ENCODE results near the gene CDKN2AIPNL.
"Not testable (repeated sequence)": the region's sequence is repeated elsewhere in the genome, so short reads cannot be mapped to it uniquely, and the experiment has no call there.

Gene CDKN2AIPNL

DNA sequence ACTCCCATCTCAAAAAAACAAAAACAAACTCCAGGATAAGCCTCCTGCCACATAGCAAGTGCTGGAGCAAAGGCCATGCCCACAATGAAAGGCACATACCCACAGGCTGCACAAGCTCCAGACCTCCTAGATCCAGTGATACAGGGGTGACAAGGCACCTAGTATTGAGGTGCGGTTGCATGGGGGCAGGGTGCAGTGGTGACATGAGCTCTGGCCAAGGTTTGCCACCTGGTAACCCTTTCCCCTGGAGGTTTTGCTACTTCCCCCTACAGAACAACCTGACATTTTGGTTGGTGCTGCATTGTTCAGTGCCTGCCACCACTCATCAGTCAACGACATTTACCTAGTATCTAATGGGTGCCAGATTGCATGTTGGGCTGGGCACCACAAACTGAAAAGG is 14.5 kb downstream of the CDKN2AIPNL start:
- no peak for DNase-seq (ENCODE audit: low read depth)

DNA sequence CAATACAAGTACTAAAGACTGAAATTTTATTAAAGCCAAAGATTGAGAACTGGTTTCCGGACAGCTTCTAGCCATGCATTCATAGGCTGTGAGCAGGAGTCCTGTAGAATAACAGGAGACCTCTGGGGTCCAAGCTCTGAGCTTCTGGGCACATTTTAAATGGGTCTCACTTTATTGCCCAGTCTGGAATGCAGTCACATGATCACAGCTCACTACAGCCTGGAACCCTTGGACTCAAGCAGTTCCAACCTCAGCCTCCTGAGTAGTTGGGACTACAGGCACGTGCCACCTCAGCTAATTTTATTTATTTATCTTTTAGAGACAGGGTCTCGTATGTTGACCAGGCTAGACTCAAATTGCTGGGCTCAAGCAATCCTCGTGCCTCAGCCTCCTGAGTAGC is 15.4 kb downstream of the CDKN2AIPNL start:
- no peak for DNase-seq (ENCODE audit: low read depth)

DNA sequence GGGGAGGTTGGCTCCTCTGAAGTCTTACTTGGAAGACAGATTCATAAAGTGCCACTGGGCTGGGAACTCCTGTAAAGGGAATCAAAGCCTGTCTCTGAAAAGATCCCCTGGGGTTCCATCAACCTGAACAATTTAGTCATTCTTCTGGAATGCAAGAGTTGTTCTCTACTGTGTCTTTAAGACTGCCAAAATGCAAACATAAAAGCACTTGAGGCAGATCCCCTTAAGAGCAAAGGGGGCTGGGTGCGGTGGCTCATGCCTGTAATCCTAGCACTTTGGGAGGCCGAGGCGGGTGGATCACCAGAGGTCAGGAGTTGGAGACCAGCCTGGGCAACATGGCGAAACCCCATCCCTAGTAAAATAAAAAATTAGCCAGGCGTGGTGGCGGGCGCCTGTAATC is 16.7 kb downstream of the CDKN2AIPNL start:
- no peak for DNase-seq (ENCODE audit: low read depth)

DNA sequence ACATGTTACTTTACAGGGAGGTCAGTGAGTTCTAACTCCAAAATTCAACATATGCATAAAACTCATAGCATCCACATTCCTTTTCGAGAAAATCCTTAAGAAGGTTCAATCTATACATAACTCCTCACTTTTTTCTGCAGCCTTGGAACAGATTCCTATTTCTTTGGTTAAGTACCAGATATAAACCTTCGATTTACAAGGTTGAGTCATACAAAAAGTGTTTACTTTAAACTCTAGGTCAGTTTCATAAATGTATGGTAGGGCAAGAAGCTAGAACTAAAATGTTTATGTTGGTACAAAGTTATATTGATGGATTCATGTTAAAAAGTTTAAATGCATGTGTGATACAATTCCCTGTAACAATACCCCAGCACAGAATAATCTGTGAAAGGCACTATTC is 19.4 kb downstream of the CDKN2AIPNL start:
- no peak for DNase-seq (ENCODE audit: low read depth)

DNA sequence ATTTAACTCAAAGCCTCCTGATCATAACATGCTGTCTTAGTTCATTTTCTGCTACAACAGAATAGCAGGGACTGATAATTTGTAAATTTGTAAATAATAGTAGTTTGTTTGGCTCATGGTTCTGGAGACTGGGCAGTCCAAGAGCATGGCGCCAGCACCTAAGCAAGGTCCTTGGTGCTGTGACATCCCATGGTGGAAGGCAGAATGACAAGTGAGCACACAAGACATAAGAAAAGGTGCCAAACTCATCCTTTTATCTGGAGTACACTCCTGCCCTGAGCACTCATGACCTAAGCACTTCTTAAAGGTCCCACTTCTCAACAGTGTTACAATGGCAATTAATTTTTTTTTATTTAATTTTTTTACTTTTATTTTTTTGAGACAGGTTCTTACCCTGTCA is 24.2 kb downstream of the CDKN2AIPNL start:
- DNase-seq (ENCODE audit: low read depth) = no peak

DNA sequence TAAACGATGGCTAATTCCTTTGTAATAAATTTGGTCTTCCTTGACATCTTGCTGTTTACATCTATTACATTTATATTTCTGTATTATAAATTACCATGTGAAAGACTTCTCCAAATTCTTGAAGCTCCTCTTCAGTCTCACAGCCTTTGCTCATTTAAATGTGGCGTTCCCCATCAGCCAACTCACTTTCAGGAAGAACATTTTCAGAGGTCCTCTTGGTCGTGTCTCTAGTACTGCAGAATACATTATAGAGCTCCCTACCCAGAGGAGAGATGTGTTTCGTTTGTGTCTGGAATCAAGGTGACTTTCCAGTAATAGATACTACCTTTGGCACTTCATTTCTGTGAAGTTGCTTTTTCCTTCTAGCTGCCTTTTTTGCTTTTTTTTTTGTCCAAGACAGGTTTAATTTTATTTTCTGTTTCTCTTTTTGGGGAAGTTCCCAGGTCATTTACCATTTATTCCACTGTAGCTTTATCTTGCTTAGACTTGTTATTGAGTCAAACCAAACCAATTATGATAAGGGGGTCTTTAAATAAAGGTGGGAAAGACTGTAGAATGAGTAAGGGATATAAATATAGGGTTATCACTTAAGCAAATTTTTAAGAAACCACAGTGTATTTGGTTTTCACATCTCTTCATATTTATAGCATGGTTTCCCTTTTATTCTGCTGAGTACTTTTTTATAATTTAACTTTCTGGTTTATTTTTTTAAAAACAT is 27.5 kb downstream of the CDKN2AIPNL start:
- DNase-seq (ENCODE audit: low read depth) = no peak

DNA sequence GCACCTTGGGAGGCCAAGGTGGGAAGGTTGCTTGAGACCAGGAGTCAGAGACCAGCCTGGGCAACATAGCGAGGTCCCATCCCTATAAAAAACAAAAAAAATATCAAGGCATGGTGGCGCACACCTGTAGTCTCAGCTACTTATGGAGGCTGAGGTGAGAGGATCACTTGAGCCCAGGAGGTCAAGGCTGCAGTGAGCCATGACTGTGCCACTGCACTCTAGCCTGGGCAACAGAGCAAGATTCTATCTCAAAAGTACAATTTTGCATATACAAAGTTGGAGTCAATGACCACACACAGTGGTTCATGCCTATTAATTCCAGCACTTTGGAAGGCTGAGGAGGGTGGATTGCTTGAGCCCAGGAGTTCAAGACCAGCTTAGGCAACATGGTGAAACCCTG is 29.5 kb downstream of the CDKN2AIPNL start:
- DNase-seq (ENCODE audit: low read depth) = not testable (repeated sequence)

DNA sequence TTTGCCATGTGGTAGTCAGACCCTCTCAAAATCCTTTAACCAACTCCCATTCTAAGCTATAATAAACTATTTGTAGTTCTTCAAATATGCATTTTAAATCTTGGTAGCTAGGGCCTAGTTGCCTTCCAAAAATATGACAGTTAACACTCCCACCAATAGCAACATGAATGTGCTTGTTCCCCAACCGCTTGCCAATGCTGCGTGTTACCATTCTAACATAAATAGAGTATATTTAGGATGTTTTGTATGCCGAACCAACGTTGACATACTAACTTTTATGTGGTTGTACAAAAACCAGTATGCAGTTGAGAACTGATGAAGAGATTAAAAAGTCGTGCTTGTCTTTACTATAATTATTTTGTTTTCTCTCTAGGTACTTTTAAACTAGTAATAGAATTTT is 31.3 kb downstream of the CDKN2AIPNL start:
- DNase-seq (ENCODE audit: low read depth) = no peak

DNA sequence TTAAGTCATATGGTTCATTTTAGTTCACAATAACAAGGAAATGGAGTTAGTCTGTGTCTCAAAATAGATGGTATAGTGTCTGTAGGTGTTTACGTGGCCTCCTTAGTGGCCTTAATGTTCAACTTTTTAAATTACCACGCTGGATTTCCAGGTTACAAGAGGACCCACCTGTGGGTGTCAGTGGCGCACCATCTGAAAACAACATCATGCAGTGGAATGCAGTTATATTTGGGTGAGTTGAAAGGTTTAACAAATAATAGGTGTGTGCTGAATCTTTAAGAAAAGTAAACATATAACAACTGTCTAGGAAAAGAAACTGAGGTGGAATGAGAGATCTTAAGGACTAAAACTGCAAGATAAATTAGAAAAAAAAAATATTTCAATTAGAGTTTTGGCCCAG is 37.4 kb downstream of the CDKN2AIPNL start:
- DNase-seq (ENCODE audit: low read depth) = no peak

DNA sequence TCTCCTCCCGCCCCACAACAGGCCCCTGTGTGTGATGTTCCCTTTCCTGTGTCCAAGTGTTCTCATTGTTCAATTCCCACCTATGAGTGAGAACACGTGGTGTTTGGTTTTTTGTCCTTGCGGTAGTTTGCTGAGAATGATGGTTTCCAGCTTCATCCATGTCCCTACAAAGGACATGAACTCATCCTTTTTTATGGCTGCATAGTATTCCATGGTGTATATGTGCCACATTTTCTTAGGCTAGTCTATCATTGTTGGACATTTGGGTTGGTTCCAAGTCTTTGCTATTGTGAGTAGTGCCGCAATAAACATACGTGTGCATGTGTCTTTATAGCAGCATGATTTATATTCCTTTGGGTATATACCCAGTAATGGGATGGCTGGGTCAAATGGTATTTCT is 38.0 kb downstream of the CDKN2AIPNL start:
- DNase-seq (ENCODE audit: low read depth) = not testable (repeated sequence)

DNA sequence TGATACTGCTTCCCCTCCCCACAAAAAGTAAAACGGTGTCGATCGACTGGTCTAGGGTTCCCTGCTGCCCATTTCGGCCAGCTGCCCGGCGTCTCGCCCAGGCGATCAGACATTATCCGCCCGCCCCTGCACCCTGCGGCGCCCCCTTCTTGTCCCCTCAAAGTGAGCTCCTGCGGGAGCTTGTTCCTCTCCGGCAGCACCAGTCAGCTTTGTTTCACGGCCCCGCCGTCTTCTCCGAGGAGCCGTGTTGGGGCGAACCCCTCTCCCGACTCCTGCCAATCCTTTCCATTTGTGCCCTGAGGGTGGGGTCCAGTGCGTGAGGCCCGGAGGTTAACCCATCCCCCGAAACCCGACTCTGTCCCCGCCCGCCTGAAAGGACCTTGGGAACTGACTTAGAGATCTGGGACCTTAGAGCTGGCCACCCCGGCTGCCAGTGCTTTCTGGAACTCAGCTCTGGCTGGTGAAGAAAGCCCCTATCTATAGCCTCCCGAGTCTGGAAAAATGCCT is 39.8 kb downstream of the CDKN2AIPNL start:
- DNase-seq (ENCODE audit: low read depth) = no peak

DNA sequence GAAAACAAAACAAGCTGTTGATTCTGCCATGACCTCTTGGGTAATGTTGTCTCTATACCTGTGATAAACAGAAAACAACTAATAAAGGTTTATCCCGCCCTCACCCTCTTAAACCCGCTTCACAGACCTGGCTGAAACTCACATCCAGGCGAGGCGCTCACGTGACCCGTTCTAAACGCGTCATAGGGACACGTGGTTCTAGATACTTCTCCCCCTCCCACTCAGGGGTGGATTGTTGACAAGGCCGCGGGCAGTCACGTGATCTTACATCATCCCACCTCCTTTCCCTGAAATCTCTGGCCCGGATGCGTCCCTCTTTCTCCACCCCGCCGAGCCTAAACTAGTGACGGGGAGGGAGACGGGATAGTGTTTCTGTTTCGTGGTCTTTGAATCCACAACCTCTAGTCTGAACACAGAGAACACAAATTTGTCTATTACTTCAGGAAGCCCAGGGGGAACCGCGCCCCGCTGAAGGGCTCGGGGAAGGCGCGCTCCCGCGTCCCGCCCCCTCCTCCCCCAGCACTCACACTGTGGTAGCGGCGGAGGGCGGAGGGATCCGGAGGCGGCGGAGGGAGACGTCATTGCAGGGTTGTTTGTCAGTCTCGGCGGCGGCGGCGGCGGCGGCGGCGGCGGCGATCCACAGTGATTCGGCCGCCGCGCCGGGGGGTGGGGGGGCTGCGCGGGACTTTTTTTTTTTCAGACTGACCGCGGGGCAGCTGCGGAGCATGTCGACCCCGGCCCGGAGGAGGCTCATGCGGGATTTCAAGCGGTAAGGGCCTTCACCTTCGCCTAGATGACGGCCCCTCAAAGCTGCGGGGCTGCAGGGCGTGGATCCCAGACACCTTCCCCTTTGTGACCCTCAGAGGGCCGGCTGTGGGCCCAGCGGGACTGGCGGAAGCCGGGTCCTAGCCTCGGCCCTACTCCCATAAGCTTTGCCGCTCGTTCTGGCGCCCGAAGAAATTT is 40.5 kb downstream of the CDKN2AIPNL start, which contains the start of gene UBE2B:
Gene UBE2B (plus strand): TSS at position 699 of the 963 bp plus-strand sequence. CDS start 27 bp downstream, at position 726.
- DNase-seq (ENCODE audit: low read depth) = peak; percentile 100

DNA sequence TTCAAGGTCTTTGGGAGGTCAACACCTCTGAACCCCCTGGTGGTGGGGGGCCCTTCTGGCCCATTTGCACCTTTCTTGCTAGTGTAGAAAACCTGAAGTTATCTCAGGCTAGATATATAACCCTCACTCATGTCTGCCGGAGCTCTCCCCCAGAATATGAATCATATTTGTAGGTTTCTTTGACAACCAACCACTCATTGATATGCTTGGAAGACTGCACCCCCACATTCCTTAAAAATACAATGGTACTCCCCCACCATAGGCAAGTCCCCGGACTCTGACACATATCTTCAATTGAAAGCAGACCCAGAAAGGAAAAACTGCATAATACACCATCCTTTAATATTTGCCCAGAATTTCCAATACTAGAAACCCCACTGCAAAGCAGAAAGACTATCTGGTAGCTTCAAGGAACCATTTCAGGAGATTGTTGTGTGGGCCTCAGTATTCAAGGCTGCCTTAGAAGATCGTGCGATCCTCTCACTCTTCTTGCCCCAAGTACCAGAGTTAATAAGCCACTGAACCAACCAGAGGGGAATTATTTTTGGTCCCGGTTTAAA is 41.3 kb downstream of the CDKN2AIPNL start:
- no peak for DNase-seq (ENCODE audit: low read depth)

DNA sequence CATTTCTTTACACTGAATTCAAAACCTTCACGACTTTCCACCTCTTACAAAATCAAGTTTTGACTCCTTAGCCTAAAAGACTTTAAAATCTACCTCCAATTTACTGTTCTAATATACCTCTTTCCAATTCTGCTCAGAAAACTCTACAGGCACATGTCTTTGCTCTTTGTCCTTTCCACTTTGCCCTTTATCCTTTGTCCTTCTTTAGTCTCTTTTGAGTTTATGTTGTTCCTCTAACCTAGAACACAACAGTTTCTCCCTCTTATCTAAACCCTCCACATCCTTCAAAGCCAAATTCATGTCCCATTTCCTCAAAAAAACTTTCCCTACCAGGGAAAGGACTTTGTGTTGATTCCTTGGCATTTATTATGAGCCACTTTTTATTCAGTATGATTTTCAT is 46.1 kb downstream of the CDKN2AIPNL start:
- DNase-seq (ENCODE audit: low read depth) = no peak

DNA sequence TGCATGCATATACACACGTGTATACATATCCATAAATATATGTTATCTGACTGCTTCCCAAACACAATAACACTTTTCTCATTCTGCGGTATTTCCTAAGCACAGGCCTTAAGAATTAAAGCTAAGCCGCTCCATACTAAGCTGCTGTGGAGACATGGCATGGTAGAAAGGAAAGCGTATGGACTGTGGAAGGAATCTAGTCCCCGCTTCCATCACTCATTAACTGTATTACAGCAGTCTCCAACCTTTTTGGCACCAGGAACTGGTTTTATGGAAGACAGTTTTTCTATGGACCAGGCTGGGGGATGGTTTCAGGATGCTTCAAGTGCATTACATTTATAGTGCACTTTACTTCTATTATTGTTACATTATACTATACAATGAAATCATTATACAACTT is 56.0 kb downstream of the CDKN2AIPNL start:
- no peak for DNase-seq (ENCODE audit: low read depth)
